Type B pancreatic cell (in vitro differentiated cells): ENCODE data around the gene RNASE11. TPM values are rescaled to one million over a fixed set of nuclear protein-coding genes. Genes with fewer than 3 reads are reported as not detected.

ENCODE experiments used
- DNase-seq: peaks from one replicate; pipeline ENCODE4 v3.0.0; 2021; ENCODE audit warnings: mixed read lengths; ENCODE audit not compliant: unreplicated experiment; ENCODE audit errors: extremely low spot score
- H3K27ac Mint-ChIP-seq: 2 replicates; pipeline ENCODE4 v1.8.0; 2021; ENCODE audit warnings: mild to moderate bottlenecking, mixed read lengths
- H3K27me3 Mint-ChIP-seq: 2 replicates; pipeline ENCODE4 v1.8.0; 2021; ENCODE audit warnings: mixed read lengths
- H3K36me3 Mint-ChIP-seq: 2 replicates; pipeline ENCODE4 v1.8.0; 2021; ENCODE audit warnings: mixed read lengths
- H3K4me1 Mint-ChIP-seq: one replicate; pipeline ENCODE4 v1.8.0; 2021; ENCODE audit warnings: mixed read lengths; ENCODE audit not compliant: unreplicated experiment
- H3K4me3 Mint-ChIP-seq: 2 replicates; pipeline ENCODE4 v1.8.0; 2021; ENCODE audit warnings: mild to moderate bottlenecking, mixed read lengths
- H3K9me3 Mint-ChIP-seq: 2 replicates; pipeline ENCODE4 v1.8.0; 2021; ENCODE audit warnings: mixed read lengths
- total RNA-seq: library from RNA; stranded (reverse); gene quantifications from 2 replicates; pipeline ENCODE4 v1.2.1, GENCODE V29; 2021; ENCODE audit warnings: low replicate concordance
- TF ChIP-seq, protein P1 (sequence below): fragments of 200-600 bp; sonication (generic); conservative IDR thresholded peaks from 2 replicates; pipeline ENCODE4 v1.5.0; 2021; ENCODE audit warnings: antibody characterized with exemption, mild to moderate bottlenecking

RNASE11 gene
- total RNA-seq, 1 donor from 2014 or later: not detected

DNA sequence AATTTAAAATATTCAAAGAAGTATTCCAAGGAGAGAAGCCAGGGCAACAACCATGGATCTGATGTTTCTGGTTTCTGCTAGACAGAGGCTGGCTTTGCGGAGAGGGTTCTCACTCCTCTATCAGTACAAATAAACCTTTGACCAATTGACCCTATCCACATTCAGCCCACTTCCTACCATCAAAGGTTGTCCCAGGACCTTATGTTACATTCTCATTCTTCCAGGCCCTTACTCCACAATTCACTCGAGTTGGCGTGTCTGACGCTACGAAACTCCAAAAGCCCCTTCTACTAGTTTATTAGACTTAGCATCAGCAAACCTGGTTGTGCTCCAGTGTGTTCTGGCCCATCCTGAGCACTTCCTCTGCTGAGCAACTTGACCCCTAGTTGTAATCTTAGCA, 28.2 kb upstream of the RNASE11 start:
- H3K4me1 Mint-ChIP-seq: peaks cover 5% of the 10 kb centered on the region
- H3K36me3 Mint-ChIP-seq: no peaks in the 10 kb centered on the region
- TF ChIP-seq, protein P1, sequence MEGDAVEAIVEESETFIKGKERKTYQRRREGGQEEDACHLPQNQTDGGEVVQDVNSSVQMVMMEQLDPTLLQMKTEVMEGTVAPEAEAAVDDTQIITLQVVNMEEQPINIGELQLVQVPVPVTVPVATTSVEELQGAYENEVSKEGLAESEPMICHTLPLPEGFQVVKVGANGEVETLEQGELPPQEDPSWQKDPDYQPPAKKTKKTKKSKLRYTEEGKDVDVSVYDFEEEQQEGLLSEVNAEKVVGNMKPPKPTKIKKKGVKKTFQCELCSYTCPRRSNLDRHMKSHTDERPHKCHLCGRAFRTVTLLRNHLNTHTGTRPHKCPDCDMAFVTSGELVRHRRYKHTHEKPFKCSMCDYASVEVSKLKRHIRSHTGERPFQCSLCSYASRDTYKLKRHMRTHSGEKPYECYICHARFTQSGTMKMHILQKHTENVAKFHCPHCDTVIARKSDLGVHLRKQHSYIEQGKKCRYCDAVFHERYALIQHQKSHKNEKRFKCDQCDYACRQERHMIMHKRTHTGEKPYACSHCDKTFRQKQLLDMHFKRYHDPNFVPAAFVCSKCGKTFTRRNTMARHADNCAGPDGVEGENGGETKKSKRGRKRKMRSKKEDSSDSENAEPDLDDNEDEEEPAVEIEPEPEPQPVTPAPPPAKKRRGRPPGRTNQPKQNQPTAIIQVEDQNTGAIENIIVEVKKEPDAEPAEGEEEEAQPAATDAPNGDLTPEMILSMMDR: no peak
- H3K27ac Mint-ChIP-seq: no peak overlapping the region
- peak overlapping the region; percentile 4 for H3K4me3 Mint-ChIP-seq
- no peaks in the 10 kb centered on the region for H3K9me3 Mint-ChIP-seq
- peaks cover 11% of the 10 kb centered on the region for H3K27me3 Mint-ChIP-seq
- DNase-seq: peak; percentile 34

DNA sequence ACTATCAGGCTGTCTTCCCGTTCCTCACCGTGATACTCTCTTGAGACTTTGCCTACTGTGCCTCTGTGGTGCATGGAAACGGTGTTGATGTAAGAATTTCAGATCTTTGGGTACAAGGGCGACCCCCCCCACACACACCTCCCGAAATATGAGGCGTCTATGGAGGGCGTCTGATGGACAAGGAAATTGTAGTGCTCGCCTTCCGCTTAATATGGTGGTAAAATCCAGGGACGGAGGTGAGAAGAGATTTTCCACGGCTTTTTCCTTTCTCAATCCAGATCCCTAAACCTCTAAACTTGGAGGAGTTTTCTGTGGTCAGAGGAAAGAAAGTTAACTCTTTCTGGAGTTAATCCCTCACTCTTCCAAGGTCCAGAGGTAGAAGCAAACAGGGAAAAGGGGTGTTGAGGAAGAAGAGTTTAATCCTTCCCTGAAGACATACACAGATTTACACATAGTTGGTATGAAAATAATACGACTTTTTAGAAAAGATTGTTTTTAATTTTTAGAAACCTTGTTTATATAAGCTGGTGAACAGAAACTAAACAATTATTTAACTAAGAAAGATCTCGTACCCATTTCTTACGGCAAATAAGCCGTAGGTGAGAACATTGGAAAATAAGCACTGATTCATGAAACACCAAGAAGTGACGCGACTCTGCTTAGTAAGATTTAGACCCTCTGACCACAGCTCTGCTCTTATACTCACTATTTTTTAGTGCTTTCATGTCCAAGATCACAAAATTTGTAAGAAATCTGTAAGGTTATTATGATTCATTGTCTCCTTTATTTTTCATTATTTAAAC, 26.4 kb upstream of the RNASE11 start:
- H3K9me3 Mint-ChIP-seq: no peaks in the 10 kb centered on the region
- TF ChIP-seq, protein P1: no peak
- no peak overlapping the region for H3K27ac Mint-ChIP-seq
- peaks cover 7% of the 10 kb centered on the region for H3K27me3 Mint-ChIP-seq
- no peaks in the 10 kb centered on the region for H3K36me3 Mint-ChIP-seq
- H3K4me1 Mint-ChIP-seq: peaks cover 5% of the 10 kb centered on the region
- H3K4me3 Mint-ChIP-seq: no peak overlapping the region
- DNase-seq: no peak

DNA sequence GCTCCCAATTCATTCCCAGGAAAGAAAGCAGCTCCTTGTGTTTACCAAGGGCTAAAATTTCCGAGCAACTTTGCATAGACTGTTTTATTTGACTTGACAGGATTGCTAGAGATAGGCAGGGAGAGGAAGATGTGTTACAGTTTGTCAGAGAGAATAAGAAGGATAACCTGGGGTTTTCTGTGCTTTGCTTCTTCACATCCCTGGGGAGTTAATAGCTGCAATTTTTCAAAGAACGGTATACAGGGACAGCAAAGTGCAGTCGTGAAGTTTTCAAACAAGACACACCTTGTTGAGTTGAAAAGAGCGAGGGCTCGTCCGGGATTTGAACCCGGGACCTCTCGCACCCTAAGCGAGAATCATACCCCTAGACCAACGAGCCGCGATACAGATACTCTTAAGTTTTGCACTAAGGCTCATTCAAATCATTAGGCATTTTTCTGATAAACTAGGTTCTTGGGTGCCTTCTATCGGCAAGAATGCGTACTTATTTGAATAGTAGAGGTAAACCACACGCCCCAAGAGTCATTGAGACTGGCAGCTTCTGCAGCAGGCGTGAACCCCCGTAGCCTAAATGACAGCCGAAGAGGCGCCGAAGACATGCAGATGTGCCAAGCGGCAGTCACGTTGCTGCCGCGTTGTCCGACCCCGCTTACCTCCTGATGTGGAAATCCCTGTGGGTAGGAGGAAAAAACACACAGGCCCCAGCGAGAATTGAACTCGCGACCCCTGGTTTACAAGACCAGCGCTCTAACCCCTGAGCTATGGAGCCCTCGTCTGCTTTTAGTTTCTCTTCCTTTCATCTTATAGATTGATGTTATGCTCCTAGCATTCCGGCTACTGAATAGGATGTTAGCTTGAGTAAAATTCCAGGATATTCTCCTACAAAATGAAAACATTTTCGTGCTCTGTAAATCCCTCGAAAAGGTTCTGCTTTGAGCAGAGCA, 25.6 kb upstream of the RNASE11 start:
- H3K36me3 Mint-ChIP-seq: no peaks in the 10 kb centered on the region
- TF ChIP-seq, protein P1: peak; percentile 80
- H3K9me3 Mint-ChIP-seq: no peaks in the 10 kb centered on the region
- no peak overlapping the region for H3K27ac Mint-ChIP-seq
- no peaks in the 10 kb centered on the region for H3K27me3 Mint-ChIP-seq
- H3K4me3 Mint-ChIP-seq: no peak overlapping the region
- DNase-seq: peak; percentile 82
- H3K4me1 Mint-ChIP-seq: peaks cover 5% of the 10 kb centered on the region

DNA sequence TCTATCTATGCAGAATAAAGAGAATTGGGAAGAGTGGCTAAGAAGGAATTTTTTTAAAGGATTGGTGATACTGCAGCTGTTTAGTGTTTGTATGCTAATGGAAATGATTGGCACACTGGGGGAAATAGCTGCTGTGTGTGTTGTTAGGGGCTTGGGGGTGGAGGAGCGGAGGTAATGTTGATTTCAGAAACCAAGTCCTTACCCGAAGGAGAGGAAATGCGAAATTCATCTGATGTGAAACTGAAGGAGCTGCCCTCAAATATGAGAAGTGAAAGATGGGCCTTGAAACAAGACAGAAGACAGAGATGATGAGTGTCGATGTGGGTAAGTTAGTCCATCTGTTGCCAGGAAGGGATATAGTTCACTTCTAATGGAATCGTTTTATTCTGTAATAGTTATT, 24.6 kb upstream of the RNASE11 start:
- Mint-ChIP-seq H3K9me3 (no peaks in the 10 kb centered on the region), H3K4me1 (peaks cover 5% of the 10 kb centered on the region), H3K36me3 (no peaks in the 10 kb centered on the region), H3K4me3 (no peak overlapping the region), H3K27ac (no peak overlapping the region), H3K27me3 (peaks cover 2% of the 10 kb centered on the region)
- no peak for DNase-seq
- TF ChIP-seq, protein P1: no peak

DNA sequence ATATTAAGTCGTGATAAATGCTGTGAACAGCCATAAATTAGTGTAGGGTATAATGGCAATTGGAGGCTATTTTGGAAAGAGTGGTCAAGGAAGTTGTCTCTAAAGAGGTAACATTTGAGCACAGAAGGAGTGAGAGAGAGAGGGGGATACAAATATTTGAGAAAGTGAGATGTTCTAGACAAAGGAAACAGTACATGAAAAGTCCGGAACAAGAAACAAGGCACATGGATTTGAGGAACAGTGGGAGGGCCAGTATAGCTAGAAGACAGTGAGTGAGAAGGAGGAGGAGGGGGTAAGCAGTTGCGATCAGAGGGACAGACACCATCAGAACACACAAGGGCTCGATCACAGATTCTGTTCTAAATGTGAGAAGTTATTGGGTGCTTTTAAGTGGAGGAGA, 23.5 kb upstream of the RNASE11 start:
- TF ChIP-seq, protein P1: no peak
- no peak for DNase-seq
- Mint-ChIP-seq H3K9me3 (no peaks in the 10 kb centered on the region), H3K27me3 (peaks cover 2% of the 10 kb centered on the region), H3K36me3 (no peaks in the 10 kb centered on the region), H3K4me3 (no peak overlapping the region), H3K27ac (no peak overlapping the region), H3K4me1 (peaks cover 5% of the 10 kb centered on the region)
